SU-DHL-6 (cell line): ENCODE measurements around the gene LYPD1.

Source experiments
- H2AFZ ChIP-seq: fragments of 200-600 bp; sonication (generic); 2 replicates; pipeline ENCODE4 v1.6.1; 2014; ENCODE audit warnings: low read depth, mild to moderate bottlenecking, moderate library complexity, mixed read lengths, antibody characterized with exemption, low read length; ENCODE audit not compliant: severe bottlenecking
- H3F3A ChIP-seq: fragments of 200-600 bp; shearing (Covaris generic); 2 replicates; pipeline ENCODE4 v1.6.0; 2016; ENCODE audit warnings: antibody characterized with exemption, mild to moderate bottlenecking; ENCODE audit not compliant: insufficient read depth
- H3K27ac ChIP-seq: fragments of 200-600 bp; sonication (generic); 2 replicates; pipeline ENCODE4 v1.5.1; 2016; ENCODE audit warnings: low read depth, mild to moderate bottlenecking, low read length, moderate library complexity, mixed read lengths
- H3K27me3 ChIP-seq: fragments of 200-600 bp; sonication (generic), shearing (Covaris generic); 2 replicates; pipeline ENCODE4 v1.6.0; 2014; ENCODE audit warnings: mild to moderate bottlenecking, low read length
- H3K36me3 ChIP-seq: fragments of 200-600 bp; sonication (generic); 2 replicates; pipeline ENCODE4 v1.6.1; 2014; ENCODE audit warnings: mild to moderate bottlenecking, low read length, mixed read lengths
- H3K4me2 ChIP-seq: fragments of 300-600, 200-600 bp; shearing (Covaris generic), sonication (generic); 2 replicates; pipeline ENCODE4 v1.6.0; 2014; ENCODE audit warnings: low read length, low read depth, mild to moderate bottlenecking; ENCODE audit not compliant: poor library complexity, severe bottlenecking
- H3K4me3 ChIP-seq: fragments of 200-600 bp; sonication (generic); 2 replicates; pipeline ENCODE4 v1.5.1; 2014; ENCODE audit warnings: antibody characterized with exemption, low read length, mild to moderate bottlenecking, mixed read lengths; ENCODE audit not compliant: insufficient read depth, poor library complexity, severe bottlenecking
- H3K79me2 ChIP-seq: fragments of 200-600 bp; sonication (generic); 2 replicates; pipeline ENCODE4 v1.6.1; 2014; ENCODE audit warnings: mild to moderate bottlenecking, low read length, moderate library complexity; ENCODE audit not compliant: insufficient read depth
- H3K9ac ChIP-seq: fragments of 200-600 bp; sonication (generic); 2 replicates; pipeline ENCODE4 v1.7.0; 2014; ENCODE audit warnings: mild to moderate bottlenecking, low read length
- H3K9me2 ChIP-seq: fragments of 200-600 bp; sonication (generic); replicated peaks from 2 replicates; pipeline ENCODE4 v1.6.1; 2014; ENCODE audit warnings: low read length; ENCODE audit not compliant: insufficient read depth
- H3K9me3 ChIP-seq: fragments of 200-600 bp; sonication (generic); 2 replicates; pipeline ENCODE4 v1.6.1; 2014; ENCODE audit warnings: low read length, mixed read lengths; ENCODE audit not compliant: insufficient read depth
- H4K20me1 ChIP-seq: fragments of 200-600 bp; sonication (generic); 2 replicates; pipeline ENCODE4 v1.6.1; 2014; ENCODE audit warnings: low read depth, mild to moderate bottlenecking, antibody characterized with exemption, low read length, moderate library complexity, mixed read lengths
- CTCF ChIP-seq: fragments of 200-600 bp; sonication (generic); IDR thresholded peaks from one replicate; pipeline ENCODE4 v1.5.1; 2017; ENCODE audit warnings: antibody characterized with exemption, mild to moderate bottlenecking, low read length, moderate library complexity; ENCODE audit not compliant: insufficient read depth, poor library complexity, severe bottlenecking
- EZH2phosphoT487 ChIP-seq: fragments of 200-600 bp; sonication (generic), shearing (Covaris generic); conservative IDR thresholded peaks from 2 replicates; pipeline ENCODE4 v1.6.1; 2018; ENCODE audit warnings: mild to moderate bottlenecking, antibody characterized with exemption, low read length, moderate library complexity, mixed read lengths

Gene LYPD1

GRCh38 chr2:132641819-132642218, 28.2 kb downstream of the LYPD1 start:
- Histone ChIP-seq H2AFZ (no peak overlapping the region), H3K27ac (no peak overlapping the region), H3K4me2 (no peak overlapping the region), H4K20me1 (no peaks in the 10 kb centered on the region), H3K36me3 (no peaks in the 10 kb centered on the region), H3K9ac (no peak overlapping the region), H3K9me2 (no peaks in the 10 kb centered on the region), H3F3A (no peaks in the 10 kb centered on the region), H3K79me2 (no peaks in the 10 kb centered on the region), H3K27me3 (no peaks in the 10 kb centered on the region; the same call in 1 of the 2 replicates), H3K9me3 (no peaks in the 10 kb centered on the region), H3K4me3 (no peak overlapping the region)
- TF ChIP-seq CTCF (no peak), EZH2phosphoT487 (no peak)

DNA sequence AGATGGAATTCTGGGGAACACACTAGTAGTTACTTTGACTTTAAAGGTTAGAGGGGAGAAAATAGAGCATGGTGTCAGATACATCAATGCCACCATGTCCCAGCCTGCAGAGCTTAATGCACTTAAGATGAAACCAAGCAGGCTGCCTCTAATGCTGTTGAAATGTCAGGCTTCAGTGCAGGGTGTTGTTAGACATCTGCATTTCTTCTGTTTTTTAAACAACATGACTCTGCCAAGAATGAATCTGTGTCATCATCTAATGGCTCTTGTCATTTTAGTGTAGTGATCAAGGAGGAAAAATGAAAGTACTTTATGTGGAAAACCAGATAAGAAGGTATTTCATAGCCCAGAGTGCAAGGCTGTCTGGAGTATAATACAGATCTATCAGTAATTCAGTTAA, 29.9 kb downstream of the LYPD1 start:
- TF ChIP-seq CTCF: no peak
- TF ChIP-seq EZH2phosphoT487: no peak
- no peak overlapping the region for H3K27ac ChIP-seq

DNA sequence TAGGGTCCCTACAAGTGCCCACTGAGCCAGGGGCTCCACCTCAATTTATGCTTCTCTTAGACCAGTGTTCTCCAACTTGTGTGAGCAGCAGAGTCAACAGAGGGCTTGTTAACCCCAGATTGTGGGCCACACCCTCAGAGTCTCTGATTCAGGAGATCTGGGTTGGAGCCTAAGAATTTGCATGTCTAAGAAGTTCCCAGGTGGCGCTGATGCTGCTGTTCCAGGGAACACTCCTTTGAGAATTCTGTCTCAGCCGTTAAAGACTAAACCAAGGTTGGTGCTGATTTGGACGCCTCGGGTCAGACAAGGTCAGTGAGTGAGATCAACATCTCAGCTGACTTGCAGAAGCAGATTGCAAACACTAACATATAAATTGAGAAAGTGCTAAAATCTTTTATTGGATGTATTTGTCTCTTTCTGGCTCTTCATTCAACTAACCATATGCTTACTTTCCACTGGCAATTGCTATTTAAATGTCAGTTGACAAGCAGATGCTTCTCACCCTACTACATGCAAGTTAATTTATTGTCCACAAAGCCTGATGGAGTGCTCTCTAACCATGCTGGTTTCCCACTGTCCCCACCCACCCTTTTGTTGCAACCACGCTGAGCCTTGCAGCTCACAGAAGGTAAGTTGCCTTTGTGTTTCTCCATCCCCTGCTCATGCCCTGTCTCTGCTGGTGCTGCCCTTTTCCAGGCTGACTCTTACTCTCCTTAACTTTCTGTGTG, 31.5 kb downstream of the LYPD1 start:
- no peak overlapping the region for H3K9ac ChIP-seq
- H3K36me3 ChIP-seq: no peaks in the 10 kb centered on the region
- H4K20me1 ChIP-seq: no peaks in the 10 kb centered on the region
- no peak overlapping the region for H3K4me2 ChIP-seq
- H3F3A ChIP-seq: no peaks in the 10 kb centered on the region
- no peak overlapping the region for H2AFZ ChIP-seq
- H3K9me3 ChIP-seq: no peaks in the 10 kb centered on the region
- no peak overlapping the region for H3K27ac ChIP-seq
- H3K4me3 ChIP-seq: no peak overlapping the region
- no peaks in the 10 kb centered on the region for H3K79me2 ChIP-seq
- H3K9me2 ChIP-seq: no peaks in the 10 kb centered on the region
- no peak for TF ChIP-seq CTCF
- TF ChIP-seq EZH2phosphoT487: no peak
- H3K27me3 ChIP-seq: no peaks in the 10 kb centered on the region; the same call in 1 of the 2 replicates

More for the DNA sequence above, 29.9 kb downstream of the LYPD1 start:
- Histone ChIP-seq H3K4me2 (no peak overlapping the region), H3K9ac (no peak overlapping the region), H4K20me1 (no peaks in the 10 kb centered on the region), H3K9me3 (no peaks in the 10 kb centered on the region), H3K27me3 (no peaks in the 10 kb centered on the region; the same call in 1 of the 2 replicates), H3F3A (no peaks in the 10 kb centered on the region), H2AFZ (no peak overlapping the region), H3K36me3 (no peaks in the 10 kb centered on the region), H3K4me3 (no peak overlapping the region), H3K9me2 (no peaks in the 10 kb centered on the region), H3K79me2 (no peaks in the 10 kb centered on the region)
